Measurements from ENCODE around the gene CDKN1B. TPM values are rescaled to one million over a fixed set of nuclear protein-coding genes. Genes with fewer than 3 reads are reported as not detected.

The CDKN1B gene
- polyA plus RNA-seq, 3 donors from 2014 or later, result 4.4 to 17.6 (median 17.4) TPM

Other genes starting within 250 kb of the CDKN1B start
- under 1 TPM in 2 of 3 donors, not detected in 1; 0.57 to 0.78 TPM for gene DUSP16, start 154.5 kb upstream of the CDKN1B start, polyA plus RNA-seq
- gene CREBL2, start 105.5 kb upstream of the CDKN1B start, polyA plus RNA-seq, result 10 to 100 TPM; 14.6 to 23.3 (median 21.4) TPM
- gene GPR19, start 21.2 kb upstream of the CDKN1B start, polyA plus RNA-seq, result under 1 TPM in 2 of 3 donors, not detected in 1; 0.37 to 0.65 TPM
- gene APOLD1, start 68.3 kb downstream of the CDKN1B start, polyA plus RNA-seq, result under 1 TPM in 1 of 3 donors, not detected in 2; 0.34 TPM
- 10 to 100 TPM; 39.3 to 62.7 (median 51.1) TPM for gene DDX47, start 96.0 kb downstream of the CDKN1B start, polyA plus RNA-seq
- gene GPRC5A, start 174.2 kb downstream of the CDKN1B start, polyA plus RNA-seq, result not detected
- under 1 TPM in 1 of 3 donors, not detected in 2; 0.52 TPM for gene GPRC5D, start 234.8 kb downstream of the CDKN1B start, polyA plus RNA-seq